ENCODE results near the gene PCSK6. TPM values are rescaled to one million over a fixed set of nuclear protein-coding genes. Genes with fewer than 3 reads are reported as not detected.

The PCSK6 gene
- total RNA-seq = under 1 TPM; 0.46 to 0.74 TPM

DNA sequence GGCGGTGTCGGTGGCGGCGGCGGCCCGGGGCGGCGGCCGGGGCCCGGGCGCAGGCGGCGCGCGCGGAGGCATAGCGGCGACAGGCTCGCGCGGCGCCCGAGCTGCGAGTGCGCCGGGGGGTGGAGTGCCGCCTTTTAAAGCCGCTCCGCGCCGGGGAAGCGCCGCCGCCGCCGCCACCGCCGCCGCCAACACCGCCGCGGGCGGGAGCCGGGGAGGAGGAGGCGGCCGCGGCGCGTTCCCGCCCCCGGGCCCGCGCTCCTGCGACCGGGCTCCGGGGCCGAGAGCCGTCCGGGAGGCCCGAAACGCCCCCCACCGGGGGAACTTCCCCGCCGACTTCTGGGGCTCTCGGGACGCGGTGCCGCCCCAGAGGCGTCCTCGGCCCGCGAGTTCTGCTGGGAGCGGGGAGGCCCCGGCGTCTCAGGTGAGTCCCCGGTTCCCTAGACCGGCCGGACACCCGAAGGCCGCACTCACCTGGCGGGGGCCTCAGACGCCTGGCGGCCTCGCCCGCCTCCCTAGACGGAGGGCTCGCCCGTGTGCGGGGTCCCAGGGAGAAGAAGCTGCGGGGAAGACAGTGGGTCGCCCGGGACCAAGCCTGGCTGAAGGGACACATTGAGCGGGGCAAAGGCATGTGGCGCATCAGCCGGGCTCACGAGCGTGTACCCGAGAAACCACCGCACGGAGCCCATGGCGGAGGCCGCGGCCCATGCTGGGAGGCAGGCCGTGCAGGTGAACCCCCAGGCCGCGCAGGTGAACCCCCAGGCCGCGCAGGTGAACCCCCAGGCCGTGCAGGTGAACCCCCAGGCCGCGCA lies at the start of gene PCSK6:
Gene PCSK6, minus strand, starts transcription at position 109 of the 809 bp plus-strand sequence. Its CDS starts 37 bp downstream, at position 72.
- POLR2A ChIA-PET = no interaction called here
- Mint-ChIP-seq H3K4me1 (peaks cover 3% of the 10 kb centered on the region), H3K27me3 (peaks cover 60% of the 10 kb centered on the region), H3K4me3 (no peak within 1 kb of the TSS), H3K36me3 (ENCODE audit: low read depth) (peaks cover 3% of the 10 kb centered on the region), H3K27ac (no peak within 1 kb of the TSS), H3K9me3 (no peaks in the 10 kb centered on the region)
- CTCF ChIA-PET = no interaction called here
- DNase-seq = no peak

DNA sequence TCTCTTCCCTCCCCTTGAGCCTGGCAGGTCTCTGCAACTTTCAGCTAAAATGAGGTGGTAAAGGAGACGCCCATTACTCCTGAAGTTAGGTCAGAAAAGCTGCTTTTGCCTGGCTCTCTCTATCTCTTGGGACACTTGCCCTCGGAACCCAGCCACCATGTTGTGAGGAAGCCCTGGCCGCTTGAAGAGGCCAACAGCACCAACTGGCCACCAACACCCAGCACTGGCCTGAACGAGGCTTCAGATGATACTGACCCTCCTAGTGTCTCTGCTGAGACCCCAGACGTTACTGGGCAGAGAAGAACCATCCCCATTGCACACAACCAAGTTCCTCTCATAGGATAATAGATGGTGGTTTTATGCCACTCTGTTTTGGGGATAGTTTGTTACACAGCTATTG lies 49.5 kb upstream of the PCSK6 start:
- H3K9me3 Mint-ChIP-seq = no peaks in the 10 kb centered on the region
- H3K4me1 Mint-ChIP-seq = no peaks in the 10 kb centered on the region
- no peak overlapping the region for H3K27ac Mint-ChIP-seq
- no peaks in the 10 kb centered on the region for H3K27me3 Mint-ChIP-seq
- CTCF ChIA-PET = no interaction called here
- DNase-seq = no peak
- H3K36me3 Mint-ChIP-seq (ENCODE audit: low read depth) = no peaks in the 10 kb centered on the region
- no peak overlapping the region for H3K4me3 Mint-ChIP-seq
- POLR2A ChIA-PET = no interaction called here

DNA sequence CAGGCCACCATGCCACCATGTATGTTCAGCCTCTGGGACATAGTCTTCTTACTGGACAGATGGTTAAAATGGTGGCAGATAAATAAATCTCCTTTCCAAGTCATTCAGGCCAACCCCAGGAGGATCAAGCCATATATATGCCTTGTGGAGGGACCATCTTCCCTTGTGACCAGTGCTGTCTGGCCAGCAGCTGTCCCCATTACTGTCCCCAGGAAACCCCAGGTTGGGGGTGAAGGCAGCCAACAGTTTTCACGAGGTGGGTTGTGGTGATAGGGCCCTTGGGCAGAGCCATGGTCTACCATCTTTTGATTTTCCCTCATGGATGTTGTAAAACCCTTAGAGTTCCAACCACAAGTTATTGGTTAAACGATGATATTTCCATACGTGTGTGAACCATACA lies 48.7 kb upstream of the PCSK6 start:
- ChIA-PET CTCF (interaction anchor here (0.5 kb wide), 1 partner anchor 498 kb away, joined by 3 read pairs; no protein-coding TSS in a partner anchor), POLR2A (no interaction called here)
- Mint-ChIP-seq H3K36me3 (ENCODE audit: low read depth) (no peaks in the 10 kb centered on the region), H3K27me3 (no peaks in the 10 kb centered on the region), H3K4me3 (no peak overlapping the region), H3K9me3 (no peaks in the 10 kb centered on the region), H3K4me1 (no peaks in the 10 kb centered on the region), H3K27ac (no peak overlapping the region)
- no peak for DNase-seq

DNA sequence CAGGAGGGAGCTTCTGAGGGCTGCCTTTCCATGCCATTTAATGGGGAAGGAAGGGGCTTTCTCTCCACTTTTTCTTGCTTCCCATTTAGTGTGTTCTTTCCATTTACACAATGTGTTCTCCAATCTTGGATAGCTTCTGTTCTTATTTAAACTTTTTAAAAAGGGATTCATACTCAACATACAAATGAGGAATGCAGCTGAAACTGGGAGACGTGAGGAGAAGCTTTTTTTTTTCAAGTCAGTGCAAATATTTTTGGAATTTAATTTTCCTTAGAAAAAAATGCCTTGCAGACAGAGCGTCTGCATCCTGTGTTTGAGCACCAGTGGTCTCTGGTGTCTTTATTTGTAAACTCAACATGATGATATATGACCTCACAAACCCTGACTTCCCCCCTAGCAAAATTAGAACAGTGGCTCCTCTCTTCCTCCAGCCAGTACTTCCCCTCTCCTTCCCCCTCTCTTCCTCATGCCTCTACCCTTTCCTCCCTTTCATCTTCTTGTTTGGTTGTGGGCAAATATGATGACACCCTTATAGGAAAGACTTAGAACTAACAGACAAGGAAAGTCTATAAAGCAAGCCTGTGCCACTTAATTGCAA lies 48.1 kb upstream of the PCSK6 start:
- ChIA-PET POLR2A (no interaction called here), CTCF (interaction anchor here (0.5 to 0.7 kb wide), 2 partner anchors 210 to 497 kb away, joined by 3 read pairs; no protein-coding TSS in a partner anchor)
- Mint-ChIP-seq H3K4me1 (no peaks in the 10 kb centered on the region), H3K27ac (no peak overlapping the region), H3K36me3 (ENCODE audit: low read depth) (no peaks in the 10 kb centered on the region), H3K27me3 (no peaks in the 10 kb centered on the region), H3K9me3 (no peaks in the 10 kb centered on the region), H3K4me3 (no peak overlapping the region)
- no peak for DNase-seq

DNA sequence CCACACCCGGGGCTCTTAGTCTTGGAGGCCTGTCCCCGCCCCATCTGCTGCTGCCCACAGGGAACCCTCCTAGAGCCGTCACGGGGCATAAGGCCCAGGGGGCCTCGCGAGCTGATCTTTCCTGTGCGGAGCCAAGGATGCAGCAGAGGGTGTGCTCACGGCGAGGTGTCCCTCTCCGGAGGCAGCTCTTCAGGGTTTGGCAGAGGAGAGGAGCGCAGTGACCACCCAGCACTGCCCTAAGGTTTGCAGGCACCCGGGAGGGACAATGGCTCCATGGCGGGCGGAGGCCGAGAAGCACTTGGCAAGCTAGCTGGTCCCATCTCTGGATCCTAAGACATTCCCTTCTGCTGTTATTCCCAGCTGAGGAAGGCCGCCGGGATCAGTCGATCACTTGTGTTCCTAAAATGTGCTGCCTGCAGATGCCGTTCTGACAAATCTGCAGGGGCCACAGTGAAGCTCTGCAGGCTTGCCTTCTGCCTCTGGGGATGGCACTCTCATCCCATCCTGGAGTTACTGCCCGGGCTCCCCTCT lies 47.4 kb upstream of the PCSK6 start:
- CTCF ChIA-PET = interaction anchor here (0.7 kb wide), 1 partner anchor 210 kb away, joined by 3 read pairs; no protein-coding TSS in a partner anchor
- Mint-ChIP-seq H3K4me1 (no peaks in the 10 kb centered on the region), H3K4me3 (no peak overlapping the region), H3K36me3 (ENCODE audit: low read depth) (no peaks in the 10 kb centered on the region), H3K27ac (no peak overlapping the region), H3K9me3 (no peaks in the 10 kb centered on the region), H3K27me3 (no peaks in the 10 kb centered on the region)
- POLR2A ChIA-PET = no interaction called here
- no peak for DNase-seq

DNA sequence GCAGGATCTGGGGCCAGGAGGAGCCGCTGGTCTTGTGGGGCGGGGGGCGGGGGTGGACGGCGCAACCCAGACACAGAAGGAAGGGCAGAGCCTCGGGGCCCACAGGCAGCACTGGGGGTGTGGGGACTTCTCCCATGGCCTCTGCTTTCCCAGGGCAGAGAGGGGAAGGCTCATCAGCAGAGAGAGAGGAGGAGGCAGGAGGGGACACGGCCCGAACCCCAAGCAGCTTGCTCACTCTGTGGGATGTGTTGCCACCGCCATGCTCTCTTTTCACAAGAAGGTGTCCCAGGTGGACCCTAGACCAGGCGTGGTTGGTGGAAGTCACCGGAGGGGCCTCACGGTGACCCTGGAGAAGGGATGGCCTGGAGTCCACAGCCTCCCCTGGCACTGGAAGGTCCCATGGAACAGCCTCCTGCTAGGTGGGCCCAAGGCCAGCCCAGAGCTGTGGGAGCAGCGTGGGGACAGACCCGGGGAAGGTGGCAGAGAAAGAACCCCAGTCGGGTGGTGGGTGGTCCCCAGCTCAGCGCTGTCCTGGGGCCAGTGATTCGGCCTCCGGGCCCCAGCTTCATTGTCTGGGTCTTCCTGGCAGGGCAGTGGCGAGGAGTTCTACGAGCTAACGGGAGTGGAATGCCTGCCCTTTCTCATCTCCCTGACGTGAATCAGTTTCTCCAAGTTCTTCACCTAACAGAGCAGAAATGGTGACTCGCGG lies 46.8 kb upstream of the PCSK6 start:
- DNase-seq = no peak
- Mint-ChIP-seq H3K36me3 (ENCODE audit: low read depth) (no peaks in the 10 kb centered on the region), H3K4me3 (no peak overlapping the region), H3K4me1 (no peaks in the 10 kb centered on the region), H3K27ac (no peak overlapping the region), H3K27me3 (no peaks in the 10 kb centered on the region), H3K9me3 (no peaks in the 10 kb centered on the region)
- ChIA-PET POLR2A (no interaction called here), CTCF (no interaction called here)

DNA sequence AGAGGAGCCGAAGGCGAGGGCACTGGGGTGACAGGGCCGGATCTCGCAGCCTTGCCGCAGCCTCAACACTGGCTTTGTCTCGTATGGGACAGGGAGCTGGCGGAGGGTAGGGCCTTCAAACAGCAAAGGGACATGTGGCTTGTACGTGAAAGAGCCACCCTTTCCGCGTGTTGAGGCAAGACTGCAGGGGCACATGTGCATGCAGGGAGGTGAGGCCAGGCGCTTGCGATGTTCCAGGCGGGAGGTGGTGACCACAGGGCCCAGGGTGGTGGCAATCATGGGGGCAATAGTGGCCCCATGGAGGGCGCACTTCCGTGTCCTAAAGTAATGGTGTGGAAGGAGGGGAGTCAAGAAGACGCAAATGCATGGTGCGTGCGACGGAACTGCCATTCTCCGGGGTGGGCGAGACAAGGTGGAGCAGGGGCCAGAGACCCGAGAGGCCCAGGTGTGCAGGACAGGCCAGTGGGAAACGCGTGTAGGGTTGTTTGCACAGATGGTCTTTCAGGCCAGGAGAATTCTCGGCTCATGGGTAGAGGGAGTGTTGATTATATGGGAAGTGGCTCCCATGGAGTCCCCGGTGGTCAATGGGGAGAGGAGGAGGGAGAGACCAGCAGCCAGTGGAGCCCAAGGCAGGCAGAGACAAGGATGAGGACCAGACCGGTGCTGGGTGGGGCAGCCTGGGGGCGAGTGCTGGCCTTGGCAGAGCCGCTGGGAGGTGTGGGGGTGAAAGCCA lies 45.8 kb upstream of the PCSK6 start:
- H3K27me3 Mint-ChIP-seq = no peaks in the 10 kb centered on the region
- no peaks in the 10 kb centered on the region for H3K9me3 Mint-ChIP-seq
- H3K27ac Mint-ChIP-seq = no peak overlapping the region
- POLR2A ChIA-PET = no interaction called here
- no peak overlapping the region for H3K4me3 Mint-ChIP-seq
- H3K36me3 Mint-ChIP-seq (ENCODE audit: low read depth) = no peaks in the 10 kb centered on the region
- CTCF ChIA-PET = no interaction called here
- DNase-seq = no peak
- H3K4me1 Mint-ChIP-seq = no peaks in the 10 kb centered on the region

DNA sequence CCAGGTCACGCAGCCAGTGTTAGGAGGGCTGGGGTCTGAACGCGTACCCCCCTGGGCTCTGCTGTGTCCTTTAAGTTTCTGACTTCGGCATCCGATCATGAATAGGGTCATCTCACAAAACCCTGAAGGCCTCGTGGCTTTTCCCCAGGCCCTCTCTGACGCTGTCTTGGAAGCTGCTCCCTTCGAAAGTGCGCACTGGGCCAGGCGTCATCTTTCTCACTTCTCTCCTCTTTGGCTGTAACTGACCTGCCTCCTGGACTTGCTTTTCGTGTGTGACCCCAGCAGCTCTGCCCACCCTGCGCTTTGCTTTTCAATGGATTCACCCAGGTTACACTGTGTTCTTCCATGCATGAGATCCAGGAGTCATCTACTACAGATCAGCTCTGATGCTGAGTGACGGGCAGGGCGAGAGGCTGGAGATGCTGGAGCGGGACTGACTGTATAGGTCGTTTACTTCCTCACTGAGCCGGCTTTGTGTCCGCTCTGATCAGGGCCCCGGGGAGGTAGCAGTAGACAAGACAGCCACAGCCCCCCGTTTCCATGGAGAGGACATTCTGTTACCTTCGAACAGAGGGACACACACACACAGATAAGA lies 45.0 kb upstream of the PCSK6 start:
- Mint-ChIP-seq H3K27me3 (no peaks in the 10 kb centered on the region), H3K36me3 (ENCODE audit: low read depth) (no peaks in the 10 kb centered on the region), H3K27ac (no peak overlapping the region), H3K4me3 (no peak overlapping the region), H3K4me1 (no peaks in the 10 kb centered on the region), H3K9me3 (no peaks in the 10 kb centered on the region)
- no peak for DNase-seq
- CTCF ChIA-PET = no interaction called here
- POLR2A ChIA-PET = no interaction called here

DNA sequence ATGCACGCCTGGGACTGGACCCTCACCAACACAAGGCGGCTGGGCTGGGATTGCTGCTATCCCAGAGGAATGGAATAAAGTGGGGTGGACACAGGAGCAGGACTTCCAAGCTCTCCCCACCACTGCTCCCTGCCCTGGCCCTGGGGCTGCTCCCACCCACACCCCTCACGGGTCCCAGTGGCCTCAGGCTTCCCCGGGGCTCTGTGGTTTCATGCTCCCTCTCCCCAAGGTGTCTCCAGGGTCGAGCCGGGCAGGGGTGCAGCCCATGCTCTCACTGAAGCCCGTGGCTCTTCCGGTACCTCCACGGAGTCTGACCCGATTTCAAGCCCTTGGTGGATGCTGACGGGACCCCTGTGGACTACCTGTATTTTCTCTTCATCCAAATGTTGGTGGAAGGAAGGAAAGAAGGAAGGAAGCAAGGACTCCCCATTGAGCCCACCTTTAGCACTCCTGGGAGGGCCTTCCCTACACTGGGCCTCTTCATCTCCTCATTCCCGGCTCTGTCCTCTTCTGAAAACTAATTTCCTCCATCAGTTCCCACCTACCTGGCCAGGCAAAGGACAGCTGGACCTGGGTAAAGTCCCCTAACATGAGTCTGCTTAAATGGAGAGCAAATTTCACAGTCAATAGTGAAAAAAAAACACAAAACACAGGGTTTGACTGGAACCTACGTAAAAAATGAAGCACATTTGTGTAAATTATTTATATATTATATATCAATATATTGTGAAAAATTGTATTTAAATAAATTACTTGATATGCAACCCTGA lies 44.0 kb upstream of the PCSK6 start:
- CTCF ChIA-PET = no interaction called here
- H3K27ac Mint-ChIP-seq = no peak overlapping the region

DNA sequence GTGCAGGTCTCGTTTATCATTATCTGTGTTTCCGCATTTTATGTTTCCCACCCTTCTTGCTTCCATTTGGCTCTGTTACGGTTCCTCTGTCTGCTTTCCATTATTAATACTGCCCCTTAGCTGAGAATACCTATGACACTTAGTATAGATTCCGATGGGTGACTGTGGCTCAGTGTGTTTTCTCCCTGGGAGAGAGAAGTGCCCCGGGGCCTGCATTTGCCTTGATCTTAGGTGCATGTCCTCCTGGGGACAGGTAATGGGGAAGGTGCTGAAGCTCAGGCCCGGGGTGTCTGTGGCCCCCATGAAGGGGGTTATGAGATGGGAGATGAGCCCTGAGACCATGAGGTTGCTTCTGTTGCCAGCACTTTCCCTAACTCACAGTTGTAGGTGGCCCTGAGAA lies 43.4 kb upstream of the PCSK6 start:
- no peak overlapping the region for H3K4me3 Mint-ChIP-seq
- H3K27me3 Mint-ChIP-seq = peaks cover 2% of the 10 kb centered on the region
- no peak for DNase-seq
- POLR2A ChIA-PET = no interaction called here
- no peaks in the 10 kb centered on the region for H3K9me3 Mint-ChIP-seq
- CTCF ChIA-PET = no interaction called here
- no peaks in the 10 kb centered on the region for H3K36me3 Mint-ChIP-seq (ENCODE audit: low read depth)
- no peak overlapping the region for H3K27ac Mint-ChIP-seq
- H3K4me1 Mint-ChIP-seq = no peaks in the 10 kb centered on the region

More for the DNA sequence above, 44.0 kb upstream of the PCSK6 start:
- Mint-ChIP-seq H3K4me1 (no peaks in the 10 kb centered on the region), H3K4me3 (no peak overlapping the region), H3K36me3 (ENCODE audit: low read depth) (no peaks in the 10 kb centered on the region), H3K9me3 (no peaks in the 10 kb centered on the region), H3K27me3 (no peaks in the 10 kb centered on the region)
- DNase-seq = no peak
- POLR2A ChIA-PET = no interaction called here

DNA sequence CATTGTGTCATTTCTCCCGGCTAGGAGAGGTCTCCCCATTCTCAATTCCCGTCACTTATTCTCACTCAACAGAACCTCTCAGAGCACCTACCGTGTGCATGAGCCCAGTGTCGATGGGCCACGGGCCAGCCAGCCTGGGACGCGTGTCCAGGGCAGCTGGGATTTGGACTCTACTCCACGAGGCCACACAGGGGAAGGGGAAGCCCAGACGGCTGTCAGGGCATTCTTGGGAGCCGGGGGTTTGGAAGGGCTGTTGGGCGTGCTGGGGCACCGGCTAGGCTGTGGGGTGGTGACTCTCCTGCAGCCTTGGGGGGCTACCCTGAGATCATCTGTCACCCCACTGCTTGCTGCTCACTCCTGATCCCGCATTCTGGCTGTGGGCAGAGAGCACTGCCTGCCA lies 41.7 kb upstream of the PCSK6 start:
- DNase-seq = no peak
- Mint-ChIP-seq H3K27me3 (peaks cover 2% of the 10 kb centered on the region), H3K4me3 (no peak overlapping the region), H3K27ac (no peak overlapping the region), H3K36me3 (ENCODE audit: low read depth) (no peaks in the 10 kb centered on the region), H3K9me3 (no peaks in the 10 kb centered on the region), H3K4me1 (no peaks in the 10 kb centered on the region)
- POLR2A ChIA-PET = no interaction called here
- CTCF ChIA-PET = no interaction called here

Measured in activated CD4-positive, alpha-beta T cell treated with anti-CD3 and anti-CD28 coated beads, Interleukin-2, amount 10 ng/mL, durations not matched to agents 7 days and 5 days (primary cell).